Thymus (tissue), 11 donors: ENCODE results near the gene PLB1. TPM values are rescaled to one million over a fixed set of nuclear protein-coding genes. Genes with fewer than 3 reads are reported as not detected.

Experiments
- DNase-seq, 9 donors: peaks; one replicate each; pipeline ENCODE4 v3.0.0-alpha.2; 2013; ENCODE audit warnings: low spot score in 9 of 9, low read depth in 6 of 9, missing footprints in 1 of 9
- H3K27ac ChIP-seq, 2 donors: one replicate each; pipeline ENCODE4 v1.5.1; 2013; ENCODE audit warnings: control low read depth in 1 of 2, low read depth in 1 of 2, low read length in 1 of 2, mild to moderate bottlenecking in 1 of 2, moderate library complexity in 1 of 2
- H3K27me3 ChIP-seq, 2 donors: one replicate each; pipeline ENCODE4 v1.5.1; 2013; ENCODE audit warnings: low read length in 1 of 2; ENCODE audit not compliant: control insufficient read depth in 2 of 2, insufficient read depth in 1 of 2
- H3K36me3 ChIP-seq, 2 donors: one replicate each; pipeline ENCODE4 v1.5.1; 2013; ENCODE audit warnings: low read length in 1 of 2, mild to moderate bottlenecking in 1 of 2, moderate library complexity in 1 of 2; ENCODE audit not compliant: control insufficient read depth in 2 of 2, insufficient read depth in 2 of 2
- H3K4me1 ChIP-seq, 2 donors: one replicate each; pipeline ENCODE4 v1.5.1; 2013; ENCODE audit warnings: low read length in 2 of 2; ENCODE audit not compliant: control insufficient read depth in 2 of 2, insufficient read depth in 2 of 2
- H3K4me3 ChIP-seq, 2 donors: one replicate each; pipeline ENCODE4 v1.5.1; 2013; ENCODE audit warnings: low read length in 2 of 2, control low read depth in 1 of 2, mild to moderate bottlenecking in 1 of 2
- H3K9me3 ChIP-seq, 2 donors: one replicate each; pipeline ENCODE4 v1.5.1; 2013; ENCODE audit warnings: low read length in 1 of 2, mild to moderate bottlenecking in 1 of 2; ENCODE audit not compliant: control insufficient read depth in 2 of 2, insufficient read depth in 1 of 2
- WGBS: extraction: QIAGEN DNeasy Blood & Tissue Kit; methylation state at CpG from one replicate; pipeline ENCODE4 v1.1.7; 2013; 5-methylcytosine and 5-hydroxymethylcytosine counted together
- polyA plus RNA-seq: library from polyadenylated mRNA; stranded (reverse); fragments of 200-250 nt; gene quantifications from one replicate; pipeline ENCODE4 v1.2.3, GENCODE V29; 2013
- total RNA-seq: library from RNA; stranded (reverse); fragments of 120-200 nt; gene quantifications from one replicate; pipeline ENCODE4 v1.2.4, GENCODE V29; 2013
- donor health status: healthy.

The PLB1 gene
- total and polyA plus RNA-seq, 2 donors, result 1.8 to 2.3 TPM

- Histone ChIP-seq H3K36me3 (no peaks in the 10 kb centered on the region), H3K4me1 (no peaks in the 10 kb centered on the region), H3K4me3 (no peak overlapping the region), H3K27me3 (no peaks in the 10 kb centered on the region), H3K9me3 (peaks cover 0 to 3% of the 10 kb centered on the region in 2 donors), H3K27ac (no peak overlapping the region)
- 92% methylated on average over 19 of the region's 19 CpGs for WGBS
- DNase-seq, result no peak
Measured at GRCh38 chr2:28451793-28452533, 43.9 kb upstream of the PLB1 start.

GRCh38 chr2:28452534-28453081, 43.3 kb upstream of the PLB1 start:
- no peak overlapping the region for H3K4me3 ChIP-seq
- 47% methylated on average over 7 of the region's 7 CpGs for WGBS
- no peak overlapping the region for H3K27ac ChIP-seq
- H3K4me1 ChIP-seq, result no peaks in the 10 kb centered on the region
- DNase-seq, result peak; percentile 9 to 77 (median 35)
- H3K9me3 ChIP-seq, result peaks cover 0 to 3% of the 10 kb centered on the region in 2 donors
- H3K36me3 ChIP-seq, result no peaks in the 10 kb centered on the region
- H3K27me3 ChIP-seq, result no peaks in the 10 kb centered on the region

GRCh38 chr2:28453396-28453795, 42.5 kb upstream of the PLB1 start:
- 97% methylated on average over 8 of the region's 8 CpGs for WGBS
- DNase-seq, result no peak
- H3K27me3 ChIP-seq, result no peaks in the 10 kb centered on the region
- no peak overlapping the region for H3K4me3 ChIP-seq
- no peaks in the 10 kb centered on the region for H3K36me3 ChIP-seq
- H3K27ac ChIP-seq, result no peak overlapping the region
- no peaks in the 10 kb centered on the region for H3K4me1 ChIP-seq
- peaks cover 0 to 3% of the 10 kb centered on the region in 2 donors for H3K9me3 ChIP-seq

DNA sequence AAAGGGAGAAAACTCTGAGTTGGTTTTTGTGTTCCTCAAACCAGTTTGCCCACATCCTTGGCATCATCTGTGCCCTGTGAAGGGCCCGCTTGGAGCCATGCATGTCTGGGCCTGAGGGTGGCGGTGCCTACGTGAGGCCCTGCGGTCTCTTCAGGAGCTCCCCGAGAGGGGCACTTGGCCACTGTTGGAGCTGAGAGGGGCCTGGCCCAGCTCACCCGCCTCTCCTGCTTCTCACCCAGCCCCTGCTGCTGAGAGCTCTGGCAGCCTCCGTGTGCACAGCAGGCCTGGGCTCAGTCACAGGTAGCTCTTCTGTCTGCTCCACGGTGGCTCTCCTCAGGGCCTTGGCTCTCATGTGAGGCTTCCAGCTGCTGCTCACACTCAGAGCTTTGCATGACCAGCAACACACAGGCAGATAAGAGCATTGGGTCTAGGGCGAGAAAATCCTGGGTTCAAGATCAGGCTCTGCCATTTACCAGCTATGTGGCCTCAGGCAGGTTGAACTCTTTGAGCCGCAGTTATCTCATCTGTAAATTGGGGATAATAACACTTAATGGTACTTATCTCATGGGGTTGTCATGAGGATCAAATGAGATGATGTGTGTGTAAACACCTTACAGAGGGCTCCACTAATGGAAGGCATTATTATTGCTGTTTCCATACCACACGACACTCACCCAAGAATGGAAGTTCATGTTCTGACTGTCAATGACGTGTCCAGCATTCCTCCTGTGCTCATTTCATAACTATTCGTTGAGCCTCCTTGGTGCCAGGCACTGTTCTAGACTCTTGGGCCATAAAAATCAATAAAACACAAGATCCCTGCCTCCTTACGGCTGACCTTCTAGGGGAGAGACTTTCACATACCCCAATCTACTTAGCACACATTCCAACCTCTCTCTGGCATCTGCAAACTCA, 41.6 kb upstream of the PLB1 start:
- H3K4me1 ChIP-seq, result no peaks in the 10 kb centered on the region
- H3K27me3 ChIP-seq, result no peaks in the 10 kb centered on the region
- WGBS, result 97% methylated on average over 14 of the region's 14 CpGs
- DNase-seq, result no peak
- peaks cover 0 to 3% of the 10 kb centered on the region in 2 donors for H3K9me3 ChIP-seq
- no peaks in the 10 kb centered on the region for H3K36me3 ChIP-seq
- H3K4me3 ChIP-seq, result no peak overlapping the region
- no peak overlapping the region for H3K27ac ChIP-seq

DNA sequence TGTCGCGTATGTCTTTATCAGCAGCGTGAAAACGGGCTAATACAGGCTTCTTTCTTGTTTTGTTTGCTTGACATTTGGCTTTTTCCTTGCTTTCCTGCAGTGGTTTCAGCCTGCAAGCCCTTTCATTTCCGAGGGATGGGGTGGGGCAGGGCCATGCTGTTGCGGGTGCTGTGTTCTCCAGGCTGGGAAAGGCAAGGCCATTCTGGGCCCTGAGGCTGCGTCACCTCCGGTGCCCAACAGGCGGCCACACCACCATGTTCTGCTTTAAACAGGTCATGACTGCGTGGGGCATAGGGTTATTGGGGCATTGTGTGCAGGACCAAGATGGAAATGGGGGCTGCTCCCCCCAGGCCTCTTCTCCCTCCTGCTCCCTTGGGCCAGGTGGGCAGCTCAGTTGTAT, 38.6 kb upstream of the PLB1 start:
- H3K4me1 ChIP-seq, result no peaks in the 10 kb centered on the region
- H3K27ac ChIP-seq, result no peak overlapping the region
- no peak for DNase-seq
- no peak overlapping the region for H3K4me3 ChIP-seq
- WGBS, result 97% methylated on average over 10 of the region's 10 CpGs
- H3K36me3 ChIP-seq, result no peaks in the 10 kb centered on the region
- no peaks in the 10 kb centered on the region for H3K27me3 ChIP-seq
- peaks cover 0 to under 1% of the 10 kb centered on the region in 2 donors for H3K9me3 ChIP-seq

DNA sequence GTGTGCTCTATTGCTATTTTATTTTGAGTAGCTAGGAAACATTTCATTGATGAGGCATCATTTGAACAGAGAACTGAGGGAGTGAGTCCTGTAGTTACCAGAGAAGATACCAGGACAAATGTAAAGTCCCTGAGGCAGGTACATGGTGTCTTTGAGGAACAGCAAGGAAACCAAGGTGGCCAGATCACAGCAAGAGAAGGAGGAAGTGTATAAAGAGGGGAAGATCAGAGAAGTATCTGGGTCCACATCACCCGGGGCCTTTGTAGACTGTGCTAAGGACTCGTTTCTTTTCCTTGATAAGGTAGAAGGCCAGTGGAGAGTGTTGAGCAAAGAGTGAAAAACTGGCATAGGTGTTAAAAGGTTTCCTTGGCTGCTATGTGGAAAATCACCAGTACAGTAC, 34.8 kb upstream of the PLB1 start:
- Histone ChIP-seq H3K4me3 (no peak overlapping the region), H3K27ac (no peak overlapping the region), H3K4me1 (no peaks in the 10 kb centered on the region), H3K36me3 (no peaks in the 10 kb centered on the region), H3K9me3 (peaks cover 0 to 4% of the 10 kb centered on the region in 2 donors), H3K27me3 (no peaks in the 10 kb centered on the region)
- DNase-seq, result no peak
- WGBS, result 59% methylated on average over 2 of the region's 2 CpGs

GRCh38 chr2:28462122-28462521, 33.7 kb upstream of the PLB1 start:
- H3K4me1 ChIP-seq, result no peaks in the 10 kb centered on the region
- H3K27me3 ChIP-seq, result no peaks in the 10 kb centered on the region
- no peak overlapping the region for H3K27ac ChIP-seq
- H3K36me3 ChIP-seq, result no peaks in the 10 kb centered on the region
- H3K9me3 ChIP-seq, result peaks cover 0 to 4% of the 10 kb centered on the region in 2 donors
- H3K4me3 ChIP-seq, result no peak overlapping the region
- no peak for DNase-seq

DNA sequence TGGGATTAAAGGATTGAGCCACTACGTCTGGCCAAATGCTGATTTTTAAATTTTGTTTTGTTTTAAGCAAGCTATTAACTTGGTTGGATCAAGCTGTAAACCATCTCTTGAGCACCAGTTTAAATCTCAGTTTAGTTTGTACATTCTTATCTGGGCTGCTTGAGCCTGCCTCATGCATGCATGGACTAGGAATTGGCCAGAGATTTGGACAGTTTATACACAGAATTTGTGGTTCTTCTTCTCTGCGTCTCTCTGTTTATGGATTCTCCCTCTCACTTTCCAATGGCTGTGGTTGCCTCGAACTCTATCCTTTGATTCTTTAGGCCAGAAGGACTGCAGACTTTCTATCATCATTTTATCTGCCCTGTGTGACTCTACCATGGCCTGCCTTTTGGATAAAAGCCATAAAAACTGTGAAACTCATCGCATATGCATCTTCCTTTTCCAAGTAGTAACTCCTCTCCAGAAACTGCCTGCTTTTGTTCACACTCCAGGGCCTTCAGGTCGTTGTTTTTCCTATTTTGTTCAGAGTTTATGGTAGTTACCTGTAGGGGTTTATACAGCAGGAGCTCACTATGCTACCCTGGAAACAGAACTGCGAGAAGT, 32.5 kb upstream of the PLB1 start:
- Histone ChIP-seq H3K36me3 (no peaks in the 10 kb centered on the region), H3K9me3 (peaks cover 0 to 4% of the 10 kb centered on the region in 2 donors), H3K4me3 (no peak overlapping the region), H3K4me1 (no peaks in the 10 kb centered on the region), H3K27me3 (no peaks in the 10 kb centered on the region), H3K27ac (no peak overlapping the region)
- 85% methylated on average over 6 of the region's 6 CpGs for WGBS
- no peak for DNase-seq

DNA sequence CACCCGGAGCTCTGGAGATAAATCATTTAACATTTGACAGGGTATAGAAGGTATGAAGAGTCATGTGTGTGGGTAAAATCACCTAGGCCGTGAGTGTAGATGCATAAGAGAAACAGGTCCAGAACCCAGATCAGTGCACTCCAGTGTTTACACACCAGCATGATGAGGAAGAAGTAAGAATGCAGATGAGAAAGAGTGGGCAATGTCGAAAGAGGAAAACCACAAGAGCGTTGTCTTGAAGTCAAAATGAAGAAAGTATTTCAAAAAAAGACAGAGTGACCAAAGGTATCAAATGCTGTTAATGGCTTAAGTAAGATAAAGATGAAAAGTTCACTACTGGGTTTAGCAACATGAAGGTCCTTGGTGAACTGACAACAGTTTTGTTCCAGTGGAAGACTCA, 32.0 kb upstream of the PLB1 start:
- 48% methylated on average over 4 of the region's 4 CpGs for WGBS
- H3K27ac ChIP-seq, result no peak overlapping the region
- DNase-seq, result no peak
- H3K36me3 ChIP-seq, result no peaks in the 10 kb centered on the region
- H3K9me3 ChIP-seq, result peaks cover 0 to 4% of the 10 kb centered on the region in 2 donors
- no peak overlapping the region for H3K4me3 ChIP-seq
- H3K27me3 ChIP-seq, result no peaks in the 10 kb centered on the region
- no peaks in the 10 kb centered on the region for H3K4me1 ChIP-seq
